Measurements from ENCODE around the gene TTC7B. TPM values are rescaled to one million over a fixed set of nuclear protein-coding genes. Genes with fewer than 3 reads are reported as not detected.

TTC7B gene
- total RNA-seq, 1 donor from 2014 or later = 32.4 TPM

GRCh38 chr14:90521930-90522483, 294.2 kb downstream of the TTC7B start:
- no peak for DNase-seq (ENCODE audit: low spot score)
- no peak for ATAC-seq

GRCh38 chr14:90521084-90521929, 294.9 kb downstream of the TTC7B start:
- ATAC-seq = no peak

GRCh38 chr14:90520326-90520725, 295.9 kb downstream of the TTC7B start:
- DNase-seq (ENCODE audit: low spot score) = no peak
- ATAC-seq = no peak

More at GRCh38 chr14:90521084-90521929, 294.9 kb downstream of the TTC7B start:
- no peak for DNase-seq (ENCODE audit: low spot score)

GRCh38 chr14:90519262-90519920, 296.8 kb downstream of the TTC7B start:
- ATAC-seq = no peak

GRCh38 chr14:90518941-90519256, 297.3 kb downstream of the TTC7B start:
- ATAC-seq (peak; percentile 47), DNase-seq (ENCODE audit: low spot score) (no peak)

More at GRCh38 chr14:90519262-90519920, 296.8 kb downstream of the TTC7B start:
- no peak for DNase-seq (ENCODE audit: low spot score)

GRCh38 chr14:90518069-90518940, 297.9 kb downstream of the TTC7B start:
- DNase-seq (ENCODE audit: low spot score) (no peak), ATAC-seq (peak; percentile 21)

- no peak for DNase-seq (ENCODE audit: low spot score)
- peak; percentile 60 for ATAC-seq
Measured at GRCh38 chr14:90517076-90517841, 299.0 kb downstream of the TTC7B start.

GRCh38 chr14:90514566-90514965, 301.7 kb downstream of the TTC7B start:
- ATAC-seq (no peak), DNase-seq (ENCODE audit: low spot score) (no peak)

GRCh38 chr14:90514015-90514398, 302.2 kb downstream of the TTC7B start:
- DNase-seq (ENCODE audit: low spot score) (no peak), ATAC-seq (no peak)

- ATAC-seq = peak; percentile 31
- DNase-seq (ENCODE audit: low spot score) = no peak
Measured at GRCh38 chr14:90513161-90514014, 302.8 kb downstream of the TTC7B start.

GRCh38 chr14:90512329-90512991, 303.8 kb downstream of the TTC7B start:
- peak; percentile 29 for ATAC-seq
- DNase-seq (ENCODE audit: low spot score) = no peak

GRCh38 chr14:90511795-90512328, 304.4 kb downstream of the TTC7B start:
- no peak for DNase-seq (ENCODE audit: low spot score)
- no peak for ATAC-seq

GRCh38 chr14:90511252-90511651, 305.0 kb downstream of the TTC7B start:
- no peak for ATAC-seq
- DNase-seq (ENCODE audit: low spot score) = no peak

GRCh38 chr14:90510159-90510558, 306.1 kb downstream of the TTC7B start:
- DNase-seq (ENCODE audit: low spot score) (no peak), ATAC-seq (peak; percentile 47)

GRCh38 chr14:90509403-90509802, 306.8 kb downstream of the TTC7B start:
- no peak for DNase-seq (ENCODE audit: low spot score)
- ATAC-seq = no peak

- ATAC-seq (no peak), DNase-seq (ENCODE audit: low spot score) (no peak)
Measured at GRCh38 chr14:90508536-90509254, 307.5 kb downstream of the TTC7B start.

GRCh38 chr14:90508036-90508435, 308.2 kb downstream of the TTC7B start:
- no peak for ATAC-seq
- DNase-seq (ENCODE audit: low spot score) = no peak

GRCh38 chr14:90507428-90507827, 308.8 kb downstream of the TTC7B start:
- DNase-seq (ENCODE audit: low spot score) = no peak
- ATAC-seq = no peak

Measured in left lobe of liver (tissue), 2 donors.